Stimulated activated CD8-positive, alpha-beta memory T cell treated with anti-CD3 and anti-CD28 coated beads, Interleukin-7, amount 100 ng/mL, for 4 hours (primary cell): Measurements from ENCODE around the gene NDUFV3.
"Not testable (repeated sequence)": the region's sequence is repeated elsewhere in the genome, so short reads cannot be mapped to it uniquely, and the experiment has no call there.

Experiments
- DNase-seq, 2 donors: peaks; one replicate each; pipeline ENCODE4 v3.0.0-alpha.2; 2020; ENCODE audit warnings: low read depth in 2 of 2

The NDUFV3 gene

DNA sequence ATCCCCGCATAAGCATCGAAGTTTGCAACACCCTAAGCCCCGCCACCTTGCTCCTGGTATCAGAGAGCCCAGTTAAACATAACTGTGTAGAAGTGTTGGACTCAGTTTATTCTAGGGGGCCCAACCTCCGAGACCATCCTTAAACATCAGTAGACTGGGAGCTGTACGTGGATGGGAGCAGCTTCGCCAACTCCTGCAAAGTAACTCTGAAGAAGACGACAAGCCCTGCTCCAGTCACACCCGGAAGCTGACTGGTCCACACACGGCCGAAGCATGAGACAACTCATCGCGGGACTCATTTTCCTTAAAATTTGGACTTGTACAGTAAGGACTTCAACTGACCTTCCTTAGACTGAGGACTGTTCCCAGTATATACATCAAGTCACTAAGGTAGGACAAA, 40.9 kb downstream of the NDUFV3 start:
- DNase-seq, result not testable (repeated sequence)

DNA sequence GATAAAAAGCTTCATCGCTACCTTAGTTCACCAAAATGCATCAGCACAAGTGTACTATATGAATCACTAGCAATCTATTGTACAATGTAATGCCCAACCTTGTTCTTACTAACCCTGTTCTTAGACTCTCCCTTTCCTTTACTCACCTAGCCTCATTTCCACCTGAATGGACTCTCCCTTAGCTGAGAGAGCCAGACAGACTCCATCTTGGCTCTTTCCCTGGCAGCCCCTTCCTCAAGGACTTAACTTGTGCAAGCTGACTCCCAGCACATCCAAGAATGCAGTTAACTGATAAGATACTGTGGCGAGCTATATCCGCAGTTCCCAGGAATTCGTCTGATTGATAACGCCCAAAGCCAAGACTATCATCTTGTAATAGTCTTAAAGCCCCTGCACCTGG, 43.3 kb downstream of the NDUFV3 start:
- not testable (repeated sequence) for DNase-seq

DNA sequence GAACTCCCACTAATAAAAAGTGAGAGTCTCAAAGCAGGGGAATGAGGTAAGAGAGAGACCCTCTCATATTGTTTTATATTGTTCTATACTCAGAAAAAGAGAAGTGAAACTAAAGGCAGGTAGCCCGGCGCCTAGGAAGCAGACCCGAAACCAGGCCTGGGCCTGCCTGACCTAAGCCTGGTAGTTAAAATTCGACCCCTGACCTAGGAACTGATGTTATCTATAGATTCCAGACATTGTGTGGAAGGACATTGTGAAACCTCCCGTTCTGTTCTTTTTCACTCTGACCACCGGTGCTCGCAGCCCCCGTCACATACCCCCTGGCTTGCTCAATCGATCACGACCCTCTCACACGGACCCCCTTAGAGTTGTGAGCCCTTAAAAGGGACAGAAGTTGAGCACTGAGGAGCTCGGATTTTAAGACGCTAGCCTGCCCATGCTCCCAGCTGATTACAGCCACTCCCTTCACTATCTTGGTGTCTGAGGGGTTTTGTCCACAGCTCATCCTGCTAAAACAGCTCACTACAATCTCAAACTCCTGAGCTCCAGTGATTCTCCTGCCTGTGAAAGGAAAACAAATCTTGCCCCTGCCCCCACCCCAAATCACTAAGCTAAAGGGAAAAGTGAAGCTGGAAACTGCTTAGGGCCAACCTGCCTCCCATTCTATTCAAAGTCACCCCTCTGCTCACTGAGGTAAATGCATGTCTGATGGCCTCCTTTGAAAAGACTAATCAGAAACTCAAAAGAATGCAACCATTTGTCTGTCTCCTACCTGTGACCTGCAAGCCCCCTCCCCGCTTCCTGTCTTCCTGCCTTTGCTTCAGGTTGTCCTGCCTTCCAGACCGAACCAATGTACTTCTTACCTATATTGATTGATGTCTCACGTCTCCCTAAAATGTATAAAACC, 44.2 kb downstream of the NDUFV3 start:
- not testable (repeated sequence) for DNase-seq

DNA sequence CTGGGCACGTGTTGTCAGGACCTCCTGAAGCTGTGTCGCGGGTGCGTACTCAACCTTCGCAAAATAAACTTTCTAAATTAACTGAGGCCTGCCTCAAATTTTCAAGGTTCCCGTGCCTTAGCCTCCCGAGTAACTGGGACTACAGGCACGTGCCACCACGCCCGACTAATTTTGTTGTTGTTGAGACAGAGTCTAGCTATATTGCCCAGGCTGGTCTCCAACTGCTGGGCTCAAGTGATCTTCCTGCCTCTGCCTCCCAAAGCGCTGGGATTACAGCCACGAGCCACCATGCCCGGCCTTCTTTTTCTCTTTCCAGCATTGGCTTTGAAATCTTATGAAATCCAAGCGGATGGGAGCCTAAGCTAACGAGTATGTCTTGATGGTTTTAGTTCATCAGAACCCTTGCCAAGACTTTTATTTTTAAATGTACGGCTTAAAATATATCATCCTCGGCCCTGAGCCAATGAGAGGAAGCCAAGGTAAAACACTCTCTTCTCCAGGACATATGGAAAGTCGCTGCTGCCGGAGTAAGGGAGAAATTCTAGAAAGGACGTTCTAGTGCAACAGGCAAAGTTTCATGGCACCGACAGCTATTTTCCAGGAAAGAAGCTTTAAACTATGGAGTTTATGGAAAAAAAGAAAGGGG, 45.0 kb downstream of the NDUFV3 start:
- no peak for DNase-seq

DNA sequence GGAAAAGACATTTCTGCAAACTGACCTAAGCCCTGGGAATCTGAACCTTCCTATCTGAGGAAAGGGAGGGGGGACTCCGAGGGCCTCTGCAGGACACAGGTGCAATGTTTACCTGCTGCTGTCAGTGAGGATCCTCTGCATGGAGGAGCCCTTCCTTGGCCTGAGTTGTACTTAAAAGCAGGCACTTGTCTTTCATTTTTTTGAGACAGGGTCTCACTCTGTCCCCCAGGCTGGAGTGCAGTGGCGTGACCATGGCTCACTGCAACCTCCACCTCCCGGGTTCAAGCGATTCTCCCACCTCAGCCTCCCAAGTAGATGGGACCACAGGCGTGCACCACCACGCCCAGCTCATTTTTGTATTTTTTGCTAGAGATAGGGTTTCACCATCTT, 45.5 kb downstream of the NDUFV3 start:
- not testable (repeated sequence) for DNase-seq

DNA sequence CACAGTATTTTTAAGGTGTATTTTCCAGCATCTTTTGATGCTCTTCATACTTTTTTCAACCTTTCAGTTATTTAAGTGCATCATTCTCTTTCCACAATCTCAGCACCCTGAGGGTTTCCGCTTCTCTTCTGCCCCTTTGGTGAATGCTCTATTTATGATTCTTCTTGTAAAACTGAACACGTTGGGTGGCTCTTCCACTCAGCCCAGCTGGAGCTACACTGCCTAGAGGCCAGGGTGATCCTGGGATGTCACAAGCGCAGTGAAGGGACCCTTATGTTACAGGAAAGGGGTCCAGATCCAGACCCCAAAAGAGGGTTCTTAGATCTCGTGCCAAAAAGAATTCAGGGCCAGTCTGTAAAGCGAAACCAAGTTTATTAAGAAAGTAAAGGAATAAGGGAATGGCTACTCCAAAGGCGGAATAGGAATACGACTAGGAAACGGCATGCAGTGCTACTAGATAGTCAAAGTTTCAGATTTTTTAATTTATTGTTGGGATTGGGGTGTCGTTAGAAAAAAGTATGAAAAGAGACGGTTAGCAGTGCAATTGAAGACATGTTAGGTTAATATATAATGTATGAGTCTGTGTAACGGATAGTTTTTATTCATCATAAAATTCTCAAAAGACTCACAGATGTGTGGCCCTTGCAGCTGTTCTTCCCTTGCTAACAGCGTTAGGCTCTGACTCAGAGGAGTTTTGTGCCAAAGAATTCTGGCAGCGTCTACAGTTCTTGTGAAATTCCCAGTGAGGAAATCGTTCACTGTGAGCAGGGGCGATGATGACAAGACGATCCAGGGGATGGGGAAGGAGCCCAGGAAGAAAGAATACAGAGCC, 46.7 kb downstream of the NDUFV3 start:
- no peak for DNase-seq

DNA sequence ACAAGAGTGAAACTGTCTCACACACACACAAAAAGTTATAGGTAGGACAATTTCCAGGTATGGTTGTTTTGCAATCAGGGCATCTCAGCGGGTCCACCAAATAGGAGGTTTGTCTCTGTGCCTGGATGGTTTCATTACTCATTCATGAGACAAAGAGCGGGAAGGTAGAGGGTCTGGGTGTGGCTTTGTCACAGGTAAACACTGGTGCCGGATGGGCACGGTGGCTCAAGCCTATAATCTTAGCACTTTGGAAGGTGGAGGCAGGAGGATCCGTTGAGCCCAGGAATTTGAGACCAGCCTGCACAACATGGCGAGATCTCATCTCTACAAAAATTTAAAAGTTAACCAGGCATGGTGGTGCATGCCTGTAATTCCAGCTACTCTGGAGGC, 48.6 kb downstream of the NDUFV3 start:
- no peak for DNase-seq

DNA sequence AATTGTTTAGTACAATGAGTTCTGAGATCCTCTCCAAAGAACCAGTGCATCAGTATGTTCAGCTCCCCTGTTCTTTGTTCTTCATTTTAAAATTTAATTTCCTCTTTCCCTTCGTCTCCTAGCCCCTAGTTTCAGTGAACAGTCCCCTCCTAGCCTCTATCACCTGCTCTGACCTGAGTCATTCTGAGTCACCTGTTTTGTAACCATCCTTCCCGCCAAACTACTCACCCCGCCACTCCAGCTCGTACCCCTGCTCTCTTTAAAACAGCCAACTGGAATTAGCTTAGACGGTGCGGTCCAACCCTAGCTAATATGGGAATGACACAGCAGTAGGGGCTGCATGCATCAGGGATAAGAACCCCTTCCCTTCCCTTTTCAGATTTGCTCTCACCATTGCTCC, 49.1 kb downstream of the NDUFV3 start:
- no peak for DNase-seq

DNA sequence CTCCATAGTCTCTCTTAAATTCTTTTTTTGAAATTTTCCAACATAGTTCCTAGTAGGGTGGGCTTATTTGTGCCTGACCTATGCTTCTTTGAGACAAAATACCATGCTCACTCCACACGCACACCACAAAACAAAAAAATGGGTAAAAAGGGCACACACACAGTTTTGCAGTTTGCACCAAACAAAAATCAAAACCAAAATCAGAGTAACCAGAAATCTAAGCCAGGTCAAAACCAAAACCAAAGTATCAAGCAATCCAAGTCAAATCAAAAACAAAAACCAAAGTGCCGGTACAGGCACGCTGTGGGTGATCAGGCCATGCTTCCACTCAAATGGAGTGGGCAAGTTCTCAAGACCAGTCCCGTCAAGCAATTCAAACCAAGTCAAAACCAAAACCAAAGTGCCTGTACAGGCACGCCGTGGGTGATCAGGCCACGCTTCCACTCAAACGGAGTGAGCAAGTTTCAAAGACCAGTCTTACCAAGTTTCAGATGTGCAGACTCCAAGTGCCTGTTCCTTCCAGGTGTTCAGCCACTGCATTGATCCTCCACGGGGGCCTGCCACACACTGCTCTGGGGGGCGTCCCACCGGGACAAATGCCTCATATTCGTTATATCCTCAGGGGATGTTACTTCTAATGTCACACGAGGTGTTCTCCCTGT, 56.1 kb downstream of the NDUFV3 start:
- DNase-seq, result not testable (repeated sequence)

DNA sequence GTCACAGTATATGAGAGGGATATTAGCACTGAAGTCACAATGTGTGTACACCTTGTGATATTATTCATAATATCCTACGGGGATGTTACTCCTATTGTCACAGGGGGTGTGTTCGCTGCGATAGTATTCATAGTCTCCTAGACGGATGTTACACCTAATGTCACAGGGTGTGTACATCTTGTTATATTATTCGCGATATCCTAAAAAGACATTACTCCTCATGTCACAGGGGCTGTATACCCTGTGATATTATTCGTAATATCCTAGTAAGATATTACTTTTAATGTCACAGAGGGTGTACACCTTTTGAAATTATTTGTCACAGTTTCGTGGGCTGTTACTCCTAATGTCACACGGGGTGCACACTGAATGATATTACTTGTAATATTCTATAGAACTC, 58.1 kb downstream of the NDUFV3 start:
- not testable (repeated sequence) for DNase-seq

DNA sequence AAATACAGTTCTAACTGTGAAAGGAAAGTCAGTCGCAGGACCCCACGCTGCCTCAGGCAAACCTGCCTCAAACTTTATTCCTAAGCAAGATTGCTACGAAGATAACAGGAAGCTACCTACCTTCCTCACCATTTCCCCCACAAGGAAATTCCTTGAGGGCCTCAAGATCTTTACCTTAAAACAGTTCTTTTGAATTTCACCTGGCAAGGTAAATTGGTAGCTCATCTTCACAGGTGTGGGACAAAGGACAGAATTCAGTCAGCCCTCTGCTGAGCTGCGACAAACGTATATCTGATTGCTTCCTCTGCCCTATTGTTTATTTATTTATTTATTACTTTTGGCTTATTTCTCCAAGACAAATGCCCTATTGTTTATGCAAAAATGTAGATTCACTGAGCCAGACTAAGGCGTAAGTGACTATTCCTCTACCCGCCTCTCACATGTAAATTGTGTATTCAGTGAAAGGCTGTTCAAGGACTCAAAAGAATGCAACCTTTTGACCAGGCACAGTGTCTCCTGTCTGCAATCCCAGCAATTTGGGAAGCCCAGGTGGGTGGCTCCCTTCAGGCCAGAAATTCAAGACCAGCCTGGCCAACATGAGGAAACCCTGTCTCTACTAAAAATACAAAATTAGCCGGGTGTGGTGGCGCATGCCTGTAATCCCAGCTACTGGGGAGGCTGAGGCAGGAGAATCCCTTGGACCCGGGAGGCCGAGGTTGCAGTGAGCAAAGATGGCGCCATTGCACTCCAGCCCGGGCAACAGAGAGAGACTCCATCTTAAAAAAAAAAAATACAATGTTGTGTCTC, 63.9 kb downstream of the NDUFV3 start:
- no peak for DNase-seq

DNA sequence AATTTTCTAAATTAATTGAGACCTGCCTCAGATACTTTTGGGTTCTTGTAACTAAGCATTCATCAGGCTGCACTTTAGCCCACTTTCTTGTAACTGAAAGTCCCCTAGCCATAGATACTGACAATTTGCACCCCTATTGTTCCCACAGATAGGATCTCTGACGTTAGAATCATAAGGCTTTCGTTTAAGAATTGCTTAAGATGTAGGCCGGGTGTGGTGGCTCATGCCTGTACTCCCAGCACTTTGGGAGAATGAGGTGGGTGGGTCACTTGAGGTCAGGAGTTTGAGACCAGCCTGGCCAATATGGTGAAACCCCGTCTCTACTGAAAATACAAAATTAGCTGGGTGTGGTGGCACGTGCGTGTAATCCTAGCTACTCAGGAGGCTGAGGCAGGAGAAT, 65.0 kb downstream of the NDUFV3 start:
- not testable (repeated sequence) for DNase-seq

DNA sequence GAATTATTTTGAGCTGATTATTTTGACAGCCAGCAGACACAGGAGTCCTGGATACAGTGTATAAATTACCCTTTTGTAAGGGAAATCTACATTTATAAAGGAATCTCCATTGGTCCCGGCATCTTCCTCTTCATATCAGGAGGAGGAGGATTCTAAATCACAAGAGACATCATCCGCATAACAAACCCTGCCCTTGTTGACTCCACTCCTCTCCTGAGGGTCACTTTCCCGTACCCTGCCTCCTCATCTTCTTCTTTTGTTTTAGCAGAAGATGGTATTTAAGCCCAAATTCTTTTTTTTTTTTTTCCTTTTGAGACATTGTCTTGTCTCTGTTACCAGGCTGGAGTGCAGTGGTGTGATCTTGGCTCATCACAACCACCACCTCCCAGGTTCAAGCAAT, 66.6 kb downstream of the NDUFV3 start:
- no peak for DNase-seq

DNA sequence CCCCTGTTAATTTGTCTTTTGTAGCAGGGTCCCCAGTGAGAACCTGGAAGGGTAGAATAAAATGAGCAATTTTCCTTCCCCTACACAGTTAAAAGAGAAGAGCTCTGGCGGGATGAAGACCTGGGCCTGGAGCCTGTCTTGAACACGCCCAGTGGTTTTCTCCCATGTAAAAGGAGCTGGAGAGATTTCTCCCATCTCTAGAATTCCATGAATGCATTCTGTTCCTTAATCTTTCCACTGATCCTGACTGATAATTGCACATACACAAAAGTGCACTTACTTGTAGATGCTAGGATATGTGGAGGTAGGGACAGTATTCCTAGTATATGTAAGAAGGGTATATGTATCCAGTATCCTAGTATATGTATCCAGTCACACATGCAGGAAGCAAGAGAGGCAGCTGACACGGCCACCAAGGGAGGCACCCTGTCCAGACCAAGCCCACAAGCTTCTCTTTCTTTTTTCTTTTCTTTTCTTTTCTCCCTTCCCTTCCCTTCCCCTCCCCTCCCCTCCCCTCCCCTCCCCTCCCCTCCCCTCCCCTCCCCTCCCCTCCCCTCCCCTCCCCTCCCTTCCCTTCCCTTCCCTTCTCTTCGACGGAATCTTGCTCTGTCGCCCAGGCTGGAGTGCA, 69.4 kb downstream of the NDUFV3 start:
- DNase-seq, result no peak
